Measurements from ENCODE around the gene MYOZ1. TPM values are rescaled to one million over a fixed set of nuclear protein-coding genes. Genes with fewer than 3 reads are reported as not detected.
A peak's percentile ranks its signal among the peaks of the same experiment; 100 is the strongest.

Gene MYOZ1
- total RNA-seq, 1 experiment from 2014 or later = not detected

DNA sequence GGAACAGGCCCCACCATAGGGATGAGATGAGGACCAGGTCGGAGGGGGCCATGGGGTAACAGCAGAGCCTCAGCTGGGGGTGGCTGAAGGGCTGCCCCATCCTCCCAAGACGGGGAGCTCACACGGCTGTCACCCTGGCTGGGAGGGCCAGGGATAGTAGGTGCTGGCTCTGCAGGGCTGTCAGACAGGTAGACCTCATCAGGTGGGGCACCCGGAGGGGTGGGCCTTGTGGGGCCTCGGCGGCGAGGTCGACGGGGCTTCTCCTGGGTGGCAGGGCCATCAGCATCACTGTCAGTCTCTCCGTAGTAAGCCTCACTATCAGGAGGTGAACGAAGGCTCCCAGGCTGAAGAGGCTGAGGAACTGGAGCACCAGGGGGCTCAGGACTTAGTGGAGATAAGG lies 11.9 kb upstream of the MYOZ1 start:
- DNase-seq (ENCODE audit: low read depth, low spot score) = no peak
- Histone ChIP-seq H4K20me1 (ENCODE audit: insufficient read depth) (no peaks in the 10 kb centered on the region), H3K4me3 (replicated peaks in 1 of 2; ENCODE audit: low read depth in 1 of 2, low read length in 2 of 2) (no peak overlapping the region), H3K9me2 (ENCODE audit: insufficient read depth) (no peaks in the 10 kb centered on the region), H3K4me1 (ENCODE audit: control insufficient read depth in 1 of 2, insufficient read depth in 2 of 2, low read length in 2 of 2) (peaks cover 0 to 7% of the 10 kb centered on the region in 2 experiments; a peak in 3 of 4 replicates), H3K27me3 (ENCODE audit: insufficient read depth, low read length) (0 out of 2 replicates have a peak, but pooled peaks cover 4% of the 10 kb centered on the region), H2AFZ (ENCODE audit: low read depth, low read length, poor library complexity, severe bottlenecking) (no peak overlapping the region), H3K79me2 (ENCODE audit: insufficient read depth, low read length) (no peaks in the 10 kb centered on the region), H3K9ac (ENCODE audit: low read length) (no peak overlapping the region), H3K9me3 (ENCODE audit: control insufficient read depth in 1 of 2, insufficient read depth in 1 of 2, low read depth in 1 of 2, low read length in 2 of 2) (no peaks in the 10 kb centered on the region), H3K4me2 (ENCODE audit: low read length) (no peak overlapping the region), H3K27ac (ENCODE audit: low read depth, low read length) (no peak overlapping the region), H3K36me3 (ENCODE audit: control insufficient read depth in 1 of 2, insufficient read depth in 2 of 2, low read length in 2 of 2) (no peaks in the 10 kb centered on the region)
- ATAC-seq = peak; percentile 14; the same call in 1 of the 2 replicates
- POLR2A ChIA-PET = no interaction called here
- TF ChIP-seq, protein P1, sequence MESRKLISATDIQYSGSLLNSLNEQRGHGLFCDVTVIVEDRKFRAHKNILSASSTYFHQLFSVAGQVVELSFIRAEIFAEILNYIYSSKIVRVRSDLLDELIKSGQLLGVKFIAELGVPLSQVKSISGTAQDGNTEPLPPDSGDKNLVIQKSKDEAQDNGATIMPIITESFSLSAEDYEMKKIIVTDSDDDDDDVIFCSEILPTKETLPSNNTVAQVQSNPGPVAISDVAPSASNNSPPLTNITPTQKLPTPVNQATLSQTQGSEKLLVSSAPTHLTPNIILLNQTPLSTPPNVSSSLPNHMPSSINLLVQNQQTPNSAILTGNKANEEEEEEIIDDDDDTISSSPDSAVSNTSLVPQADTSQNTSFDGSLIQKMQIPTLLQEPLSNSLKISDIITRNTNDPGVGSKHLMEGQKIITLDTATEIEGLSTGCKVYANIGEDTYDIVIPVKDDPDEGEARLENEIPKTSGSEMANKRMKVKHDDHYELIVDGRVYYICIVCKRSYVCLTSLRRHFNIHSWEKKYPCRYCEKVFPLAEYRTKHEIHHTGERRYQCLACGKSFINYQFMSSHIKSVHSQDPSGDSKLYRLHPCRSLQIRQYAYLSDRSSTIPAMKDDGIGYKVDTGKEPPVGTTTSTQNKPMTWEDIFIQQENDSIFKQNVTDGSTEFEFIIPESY (IDR thresholded peaks at IDR 0.05; ENCODE audit: extremely low read depth, insufficient replicate concordance, low read length) = no peak
- no peak for TF ChIP-seq ELF1 (IDR thresholded peaks at IDR 0.05; ENCODE audit: borderline replicate concordance, low read depth)
- TF ChIP-seq EZH2phosphoT487 (IDR thresholded peaks at IDR 0.05; ENCODE audit: borderline replicate concordance) = no peak
- TF ChIP-seq TCF7L2 (IDR thresholded peaks at IDR 0.05; ENCODE audit: borderline replicate concordance, extremely low read depth, insufficient read depth, insufficient read length) = no peak
- no peak for TF ChIP-seq POLR2A (IDR thresholded peaks at IDR 0.05; ENCODE audit: borderline replicate concordance, extremely low read depth, insufficient read depth, insufficient read length)
- no peak for TF ChIP-seq ZFX (IDR thresholded peaks at IDR 0.05)
- no peak for TF ChIP-seq ZNF274 (IDR thresholded peaks at IDR 0.05; ENCODE audit: low read depth, low read length)
- no peak for TF ChIP-seq CBX3 (IDR thresholded peaks at IDR 0.05; ENCODE audit: low read depth)
- no peak for TF ChIP-seq CEBPB (IDR thresholded peaks at IDR 0.05; ENCODE audit: low read depth)
- no peak for TF ChIP-seq JUND (IDR thresholded peaks at IDR 0.05)
- TF ChIP-seq, protein P2, sequence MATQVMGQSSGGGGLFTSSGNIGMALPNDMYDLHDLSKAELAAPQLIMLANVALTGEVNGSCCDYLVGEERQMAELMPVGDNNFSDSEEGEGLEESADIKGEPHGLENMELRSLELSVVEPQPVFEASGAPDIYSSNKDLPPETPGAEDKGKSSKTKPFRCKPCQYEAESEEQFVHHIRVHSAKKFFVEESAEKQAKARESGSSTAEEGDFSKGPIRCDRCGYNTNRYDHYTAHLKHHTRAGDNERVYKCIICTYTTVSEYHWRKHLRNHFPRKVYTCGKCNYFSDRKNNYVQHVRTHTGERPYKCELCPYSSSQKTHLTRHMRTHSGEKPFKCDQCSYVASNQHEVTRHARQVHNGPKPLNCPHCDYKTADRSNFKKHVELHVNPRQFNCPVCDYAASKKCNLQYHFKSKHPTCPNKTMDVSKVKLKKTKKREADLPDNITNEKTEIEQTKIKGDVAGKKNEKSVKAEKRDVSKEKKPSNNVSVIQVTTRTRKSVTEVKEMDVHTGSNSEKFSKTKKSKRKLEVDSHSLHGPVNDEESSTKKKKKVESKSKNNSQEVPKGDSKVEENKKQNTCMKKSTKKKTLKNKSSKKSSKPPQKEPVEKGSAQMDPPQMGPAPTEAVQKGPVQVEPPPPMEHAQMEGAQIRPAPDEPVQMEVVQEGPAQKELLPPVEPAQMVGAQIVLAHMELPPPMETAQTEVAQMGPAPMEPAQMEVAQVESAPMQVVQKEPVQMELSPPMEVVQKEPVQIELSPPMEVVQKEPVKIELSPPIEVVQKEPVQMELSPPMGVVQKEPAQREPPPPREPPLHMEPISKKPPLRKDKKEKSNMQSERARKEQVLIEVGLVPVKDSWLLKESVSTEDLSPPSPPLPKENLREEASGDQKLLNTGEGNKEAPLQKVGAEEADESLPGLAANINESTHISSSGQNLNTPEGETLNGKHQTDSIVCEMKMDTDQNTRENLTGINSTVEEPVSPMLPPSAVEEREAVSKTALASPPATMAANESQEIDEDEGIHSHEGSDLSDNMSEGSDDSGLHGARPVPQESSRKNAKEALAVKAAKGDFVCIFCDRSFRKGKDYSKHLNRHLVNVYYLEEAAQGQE (IDR thresholded peaks at IDR 0.05; ENCODE audit: low read depth) = no peak
- no peak for TF ChIP-seq RAD21 (IDR thresholded peaks at IDR 0.05; ENCODE audit: low read depth)
- RAD21 ChIA-PET (ENCODE audit: low non-redundant PET in 1 of 2, low total read pairs in 2 of 2, uncharacterized antibody in 2 of 2, unreplicated experiment in 2 of 2) = no interaction called here
- intact Hi-C loops (cut with micrococcal nuclease) = no loop called here
- CTCF ChIA-PET = no interaction called here
- no TSS peak for BruUV-seq (replicated peaks)
